ENCODE results near the gene BICRA. TPM values are rescaled to one million over a fixed set of nuclear protein-coding genes. Genes with fewer than 3 reads are reported as not detected.

The BICRA gene
- total and polyA plus RNA-seq, 2 of the 4 experiments (the other 2 are of a cell fraction): 1.8 to 3.5 TPM

GRCh38 chr19:47700934-47701716 lies 92.2 kb downstream of the BICRA start:
- intact Hi-C loops (cut with micrococcal nuclease): no loop called here
- H2BK120ac ChIP-seq (ENCODE audit: low read depth, low read length): no peak overlapping the region; the same call in 1 of the 2 replicates
- H3K36me3 ChIP-seq (ENCODE audit: control insufficient read depth, insufficient read depth, low read length): peaks cover 38% of the 10 kb centered on the region; the same call in 1 of the 2 replicates
- H2BK15ac ChIP-seq (ENCODE audit: low read depth, low read length): no peak overlapping the region
- dilution Hi-C loops (cut with HindIII; ENCODE audit: low sequenced_read_pairs, unreplicated experiment): no loop called here
- H3K18ac ChIP-seq (ENCODE audit: low read depth, low read length): no peak overlapping the region
- peak overlapping the region; percentile 37 for H2AK9ac ChIP-seq (replicated peaks; ENCODE audit: low read depth, low read length, poor library complexity)
- H3K4me2 ChIP-seq (ENCODE audit: low read depth, low read length): no peak overlapping the region
- H3K27me3 ChIP-seq (ENCODE audit: control insufficient read depth, insufficient read depth, low read length): no peaks in the 10 kb centered on the region
- no peak overlapping the region for H3K14ac ChIP-seq (replicated peaks; ENCODE audit: low read depth, low read length)
- DNase-seq: no peak
- no peak overlapping the region for H4K8ac ChIP-seq (ENCODE audit: low read depth in 2 of 2, low read length in 2 of 2)
- ATAC-seq (ENCODE audit: low read depth): no peak
- no peak overlapping the region for H2BK20ac ChIP-seq (ENCODE audit: low read depth, low read length)
- H2AK5ac ChIP-seq (ENCODE audit: low read depth, low read length): no peak overlapping the region
- no peak overlapping the region for H3K56ac ChIP-seq (ENCODE audit: extremely low read depth, insufficient read depth, low read length)
- H3K9me1 ChIP-seq (ENCODE audit: insufficient read depth, low read length): peaks cover 4% of the 10 kb centered on the region
- peaks cover 0 to 25% of the 10 kb centered on the region in 2 experiments; a peak in 2 of 4 replicates for H3K79me1 ChIP-seq (ENCODE audit: low read depth in 1 of 2, low read length in 2 of 2)
- no peak overlapping the region for H2AFZ ChIP-seq (replicated peaks; ENCODE audit: low read length, poor library complexity)
- no TSS peak for BruUV-seq (replicated peaks)
- no peak overlapping the region for H2BK5ac ChIP-seq (ENCODE audit: low read depth, low read length, poor library complexity, severe bottlenecking)
- H4K5ac ChIP-seq (ENCODE audit: low read depth, low read length): no peak overlapping the region
- ChIA-PET CTCF (no interaction called here), POLR2A (ENCODE audit: unreplicated experiment) (no interaction called here)
- WGBS, 2 experiments (ENCODE audit: extremely low coverage in 2 of 2, insufficient read length in 1 of 2): 94% methylated on average over 26 of the region's 43 CpGs; no CpG with 5 or more reads in 1 of the 2 experiments
- H3K4me3 ChIP-seq (ENCODE audit: insufficient read depth, low read depth, low read length): no peak overlapping the region
- H3K23ac ChIP-seq (ENCODE audit: low read depth, low read length): no peak overlapping the region
- no peak for TF ChIP-seq RCOR1 (IDR thresholded peaks at IDR 0.05; ENCODE audit: insufficient replicate concordance, low read length)
- no peak for TF ChIP-seq ELK1 (IDR thresholded peaks at IDR 0.05; ENCODE audit: borderline replicate concordance, low read depth, low read length)
- TF ChIP-seq RAD21 (IDR thresholded peaks at IDR 0.05; ENCODE audit: low read length): no peak
- TF ChIP-seq CTCF (conservative IDR thresholded peaks at IDR 0.05; ENCODE audit: low read depth, low read length): no peak
- no peak for TF ChIP-seq MAFK (IDR thresholded peaks at IDR 0.05; ENCODE audit: low read depth, low read length)
- TF ChIP-seq MXI1 (IDR thresholded peaks at IDR 0.05; ENCODE audit: borderline replicate concordance, low read depth, low read length): no peak
- TF ChIP-seq CHD1 (IDR thresholded peaks at IDR 0.05; ENCODE audit: low read depth, low read length): no peak
- no peak for TF ChIP-seq USF2 (IDR thresholded peaks at IDR 0.05; ENCODE audit: low read depth, low read length)
- TF ChIP-seq CEBPB (IDR thresholded peaks at IDR 0.05; ENCODE audit: low read depth, low read length): no peak
- in situ Hi-C loops (cut with MboI; ENCODE audit: low sequenced_read_pairs): loop anchor here (25.0 kb wide), 1 partner anchor 414 kb away; no protein-coding TSS in a partner anchor
- H3K4ac ChIP-seq (ENCODE audit: low read depth, low read length): no peak overlapping the region
- peaks cover 4% of the 10 kb centered on the region; the same call in 1 of the 2 replicates for H3K9me3 ChIP-seq (ENCODE audit: control insufficient read depth, insufficient read depth, low read length)
- peaks cover 49% of the 10 kb centered on the region for H4K20me1 ChIP-seq (ENCODE audit: insufficient read depth, low read length)
- no peak overlapping the region for H3K27ac ChIP-seq (ENCODE audit: insufficient read depth, low read length)
- peaks cover 5% of the 10 kb centered on the region for H3K4me1 ChIP-seq (ENCODE audit: control insufficient read depth, insufficient read depth, low read length)
- no peak overlapping the region for H4K91ac ChIP-seq (ENCODE audit: insufficient read depth, low read depth, low read length)
- H3K9ac ChIP-seq (ENCODE audit: low read depth, low read length): no peak overlapping the region
